Activated CD4-positive, alpha-beta T cell treated with anti-CD3 and anti-CD28 coated beads, Interleukin-2, amount 50 U/mL, for 4 hours (primary cell): ENCODE results near the gene GOLPH3.
A peak's percentile ranks its signal among the peaks of the same experiment; 100 is the strongest.
"Not testable (repeated sequence)": the region's sequence is repeated elsewhere in the genome, so short reads cannot be mapped to it uniquely, and the experiment has no call there.

Experiments used
- DNase-seq, 2 experiments: peaks; one replicate each; pipeline ENCODE4 v3.0.0-alpha.2; 2020

The GOLPH3 gene

GRCh38 chr5:32096891-32097595 lies 77.1 kb downstream of the GOLPH3 start:
- DNase-seq: no peak

- DNase-seq: no peak
Observed at GRCh38 chr5:32095261-32095671, 78.9 kb downstream of the GOLPH3 start.

DNA sequence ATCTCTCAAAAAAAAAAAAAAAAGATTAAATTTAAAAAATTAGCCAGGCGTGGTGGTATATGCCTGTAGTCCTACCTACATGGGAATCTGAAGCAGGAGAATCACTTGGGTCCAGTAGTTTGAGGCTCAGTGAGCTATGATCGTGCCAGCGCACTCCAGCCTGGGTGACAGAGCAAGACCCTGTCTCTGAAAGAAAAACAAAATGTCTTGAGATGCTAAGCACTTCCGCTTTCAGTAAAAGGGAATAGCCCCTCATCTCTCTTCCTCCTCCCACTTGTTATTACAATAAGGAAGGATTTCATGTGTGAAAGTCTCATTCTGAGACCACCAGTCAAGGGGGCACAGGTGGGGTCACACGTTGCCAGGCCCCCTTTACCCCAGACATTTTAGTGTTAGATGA lies 79.4 kb downstream of the GOLPH3 start:
- DNase-seq: no peak

DNA sequence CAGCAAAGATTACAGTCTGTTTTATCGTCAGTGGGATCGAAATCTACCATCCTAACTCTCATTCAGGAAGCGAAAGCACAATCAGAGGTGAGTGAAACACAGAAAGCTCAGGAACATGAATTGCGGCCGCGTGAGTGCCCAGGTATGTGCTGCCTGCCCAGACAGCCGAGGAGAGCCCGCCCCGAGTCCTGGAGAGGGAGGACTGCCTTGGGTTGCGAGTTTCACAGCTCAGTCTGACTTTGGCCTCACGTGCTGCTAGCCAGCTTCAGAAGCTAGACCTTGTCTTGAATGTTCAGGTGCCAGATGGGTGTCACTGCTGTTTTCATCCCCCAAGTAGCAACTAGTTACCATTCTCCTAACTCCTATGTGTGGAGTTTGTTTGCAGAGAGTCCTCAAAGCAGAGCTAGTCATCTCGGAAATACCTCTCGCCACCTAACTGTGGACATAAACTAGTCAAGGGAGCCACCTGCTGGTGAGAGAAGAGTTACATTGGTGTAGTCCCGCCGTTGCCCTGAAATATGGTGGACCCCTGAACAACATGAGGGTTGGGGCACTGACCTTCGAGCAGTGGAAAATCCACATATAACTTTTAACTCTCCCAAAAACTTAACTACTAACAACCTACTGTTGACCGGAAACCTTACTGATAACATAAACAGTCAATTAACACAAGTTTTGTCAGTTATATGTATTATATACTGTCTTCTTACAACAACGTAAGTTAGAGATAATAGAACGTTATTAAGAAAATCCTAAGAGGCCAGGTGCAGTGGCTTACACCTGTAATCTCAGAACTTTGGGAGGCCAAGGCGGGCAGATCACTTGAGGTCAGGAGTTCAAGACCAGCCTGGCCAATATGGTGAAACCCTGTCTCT lies 80.9 kb downstream of the GOLPH3 start:
- DNase-seq: peak; percentile 52 to 53

DNA sequence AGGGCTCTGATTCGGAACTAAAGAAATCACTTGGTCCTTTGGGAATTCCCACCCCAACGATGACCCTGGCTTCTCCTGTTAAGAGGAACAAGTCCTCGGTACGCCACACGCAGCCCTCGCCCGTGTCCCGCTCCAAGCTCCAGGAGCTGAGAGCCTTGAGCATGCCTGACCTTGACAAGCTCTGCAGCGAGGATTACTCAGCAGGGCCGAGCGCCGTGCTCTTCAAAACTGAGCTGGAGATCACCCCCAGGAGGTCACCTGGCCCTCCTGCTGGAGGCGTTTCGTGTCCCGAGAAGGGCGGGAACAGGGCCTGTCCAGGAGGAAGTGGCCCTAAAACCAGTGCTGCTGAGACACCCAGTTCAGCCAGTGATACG lies 83.4 kb downstream of the GOLPH3 start:
- no peak for DNase-seq

- no peak for DNase-seq
Observed at GRCh38 chr5:32090026-32090754, 83.9 kb downstream of the GOLPH3 start.

DNA sequence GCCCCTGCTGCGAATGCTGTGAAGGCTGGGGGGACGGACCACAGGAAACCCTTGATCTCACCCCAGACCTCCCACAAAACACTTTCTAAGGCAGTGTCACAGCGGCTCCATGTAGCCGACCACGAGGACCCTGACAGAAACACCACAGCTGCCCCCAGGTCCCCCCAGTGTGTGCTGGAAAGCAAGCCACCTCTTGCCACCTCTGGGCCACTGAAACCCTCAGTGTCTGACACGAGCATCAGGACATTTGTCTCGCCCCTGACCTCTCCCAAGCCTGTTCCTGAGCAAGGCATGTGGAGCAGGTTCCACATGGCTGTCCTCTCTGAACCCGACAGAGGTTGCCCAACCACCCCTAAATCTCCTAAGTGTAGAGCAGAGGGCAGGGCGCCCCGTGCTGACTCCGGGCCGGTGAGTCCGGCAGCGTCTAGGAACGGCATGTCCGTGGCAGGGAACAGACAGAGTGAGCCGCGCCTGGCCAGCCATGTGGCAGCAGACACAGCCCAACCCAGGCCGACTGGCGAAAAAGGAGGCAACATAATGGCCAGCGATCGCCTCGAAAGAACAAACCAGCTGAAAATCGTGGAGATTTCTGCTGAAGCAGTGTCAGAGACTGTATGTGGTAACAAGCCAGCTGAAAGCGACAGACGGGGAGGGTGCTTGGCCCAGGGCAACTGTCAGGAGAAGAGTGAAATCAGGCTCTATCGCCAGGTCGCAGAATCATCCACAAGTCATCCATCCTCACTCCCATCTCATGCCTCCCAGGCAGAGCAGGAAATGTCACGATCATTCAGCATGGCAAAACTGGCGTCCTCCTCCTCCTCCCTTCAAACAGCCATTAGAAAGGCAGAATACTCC lies 84.7 kb downstream of the GOLPH3 start:
- no peak for DNase-seq

DNA sequence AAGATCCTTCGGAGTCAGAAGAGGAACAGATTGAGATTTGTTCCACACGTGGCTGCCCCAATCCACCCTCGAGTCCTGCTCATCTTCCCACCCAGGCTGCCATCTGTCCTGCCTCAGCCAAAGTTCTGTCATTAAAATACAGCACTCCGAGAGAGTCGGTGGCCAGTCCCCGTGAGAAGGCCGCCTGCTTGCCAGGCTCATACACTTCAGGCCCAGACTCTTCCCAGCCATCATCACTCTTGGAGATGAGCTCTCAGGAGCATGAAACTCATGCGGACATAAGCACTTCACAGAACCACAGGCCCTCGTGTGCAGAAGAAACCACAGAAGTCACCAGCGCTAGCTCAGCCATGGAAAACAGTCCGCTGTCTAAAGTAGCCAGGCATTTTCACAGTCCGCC lies 85.9 kb downstream of the GOLPH3 start:
- DNase-seq: no peak

DNA sequence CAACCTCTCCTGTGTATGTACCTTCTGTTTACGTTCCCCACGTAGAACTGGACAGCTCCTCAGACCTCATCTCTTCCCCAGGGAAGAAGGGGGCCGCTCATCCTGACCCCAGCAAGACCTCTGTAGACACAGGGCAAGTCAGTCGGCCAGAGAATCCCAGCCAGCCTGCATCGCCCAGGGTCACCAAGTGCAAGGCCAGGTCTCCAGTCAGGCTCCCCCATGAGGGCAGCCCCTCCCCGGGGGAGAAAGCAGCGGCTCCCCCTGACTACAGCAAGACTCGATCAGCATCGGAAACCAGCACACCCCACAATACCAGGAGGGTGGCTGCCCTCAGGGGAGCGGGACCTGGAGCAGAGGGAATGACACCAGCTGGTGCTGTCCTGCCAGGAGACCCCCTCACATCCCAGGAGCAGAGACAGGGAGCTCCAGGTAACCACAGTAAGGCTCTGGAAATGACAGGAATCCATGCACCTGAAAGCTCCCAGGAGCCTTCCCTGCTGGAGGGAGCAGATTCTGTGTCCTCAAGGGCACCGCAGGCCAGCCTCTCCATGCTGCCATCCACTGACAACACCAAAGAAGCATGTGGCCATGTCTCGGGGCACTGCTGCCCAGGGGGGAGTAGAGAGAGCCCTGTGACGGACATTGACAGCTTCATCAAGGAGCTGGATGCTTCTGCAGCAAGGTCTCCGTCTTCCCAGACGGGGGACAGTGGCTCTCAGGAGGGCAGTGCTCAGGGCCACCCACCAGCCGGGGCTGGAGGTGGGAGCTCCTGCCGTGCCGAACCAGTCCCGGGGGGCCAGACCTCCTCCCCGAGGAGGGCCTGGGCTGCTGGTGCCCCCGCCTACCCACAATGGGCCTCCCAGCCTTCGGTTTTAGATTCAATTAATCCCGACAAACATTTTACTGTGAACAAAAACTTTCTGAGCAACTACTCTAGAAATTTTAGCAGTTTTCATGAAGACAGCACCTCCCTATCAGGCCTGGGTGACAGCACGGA lies 86.7 kb downstream of the GOLPH3 start:
- DNase-seq: no peak

DNA sequence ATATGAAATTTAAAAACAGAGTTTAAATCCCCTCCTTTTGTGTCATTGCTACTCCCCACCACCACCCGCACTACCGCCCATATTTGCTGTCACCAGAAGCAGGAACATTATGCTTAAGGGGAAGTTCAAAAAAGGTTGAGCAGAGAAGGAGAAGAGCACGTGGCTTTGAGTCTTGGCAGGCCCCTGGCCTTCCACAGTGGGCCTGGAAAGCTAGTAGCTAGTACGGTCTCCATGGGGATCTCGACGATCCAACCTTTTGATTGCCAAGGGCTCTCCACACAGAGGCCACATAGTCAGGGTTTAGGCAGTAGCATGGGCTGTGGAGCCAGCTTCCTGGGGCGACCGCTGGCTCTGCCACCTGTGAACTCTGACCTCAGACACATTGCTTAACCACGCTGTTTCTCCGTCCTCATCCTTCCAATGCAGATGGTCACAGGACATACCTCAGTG lies 90.1 kb downstream of the GOLPH3 start:
- no peak for DNase-seq

GRCh38 chr5:32082701-32083100 lies 91.4 kb downstream of the GOLPH3 start:
- no peak for DNase-seq

DNA sequence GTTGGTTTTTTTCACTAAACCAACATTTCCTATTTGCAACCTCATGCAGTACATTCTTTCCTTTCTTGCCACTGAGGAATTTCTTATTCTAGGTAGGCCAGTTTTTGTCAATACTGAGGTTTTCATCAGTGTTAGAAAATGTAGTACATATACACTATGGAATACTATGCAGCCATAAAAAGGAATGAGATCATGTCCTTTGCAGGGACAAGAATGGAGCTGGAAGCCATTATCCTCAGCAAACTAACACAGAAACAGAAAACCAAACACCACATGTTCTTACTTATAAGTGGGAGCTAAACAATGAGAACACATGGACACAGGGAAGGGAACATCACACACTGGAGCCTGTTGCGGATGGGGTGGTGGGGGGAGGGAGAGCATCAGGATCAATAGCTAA lies 93.6 kb downstream of the GOLPH3 start:
- not testable (repeated sequence) for DNase-seq

GRCh38 chr5:32078855-32079254 lies 95.3 kb downstream of the GOLPH3 start:
- not testable (repeated sequence) for DNase-seq

DNA sequence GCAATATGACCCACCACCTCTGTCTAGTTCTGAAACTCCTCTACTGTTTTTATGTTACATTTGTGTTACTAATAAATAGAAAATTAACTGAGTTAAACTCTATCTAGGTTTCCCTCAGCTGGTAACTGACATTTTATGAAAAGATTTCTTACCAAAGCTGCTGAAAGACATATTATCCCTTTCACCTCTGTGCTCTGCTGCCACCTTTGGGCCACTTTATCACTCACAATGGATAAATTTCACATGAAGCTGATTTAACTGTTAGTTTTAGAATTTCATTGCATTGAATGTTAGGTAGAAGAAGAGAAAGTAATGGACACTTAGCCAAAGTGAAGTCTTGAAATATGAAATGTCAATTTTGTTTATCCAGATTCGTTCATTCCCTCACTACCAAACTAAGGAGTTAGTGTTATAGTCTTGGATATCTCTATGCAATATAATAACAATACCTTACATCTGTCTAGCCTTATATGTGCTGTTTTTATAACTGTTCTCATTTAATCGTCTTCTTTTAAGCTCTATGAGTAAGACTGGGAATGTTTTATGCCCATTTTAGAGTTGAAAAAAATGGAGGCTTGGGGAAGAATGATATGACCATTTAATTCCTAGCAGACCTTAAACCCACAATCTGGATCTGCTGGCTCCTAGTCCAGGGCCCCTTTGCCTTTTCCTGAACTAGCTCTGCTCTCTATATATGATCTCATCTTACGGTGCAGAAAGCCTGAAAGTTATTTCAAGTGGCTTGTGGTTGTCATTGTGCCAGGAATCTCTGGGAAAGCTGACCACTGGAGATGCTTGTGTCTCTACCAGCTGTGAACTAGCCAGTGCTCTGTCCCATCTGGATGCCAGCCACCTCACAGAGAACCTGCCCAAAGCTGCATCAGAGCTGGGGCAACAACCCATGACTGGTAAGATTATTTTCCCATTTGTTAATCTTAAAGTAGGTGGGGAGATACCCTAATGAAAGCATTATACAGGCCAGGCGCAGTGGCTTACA lies 97.1 kb downstream of the GOLPH3 start:
- DNase-seq: peak; percentile 8 to 12
